Endothelial cell of umbilical vein (primary cell): Measurements from ENCODE around the gene DNAL1. TPM values are rescaled to one million over a fixed set of nuclear protein-coding genes. Genes with fewer than 3 reads are reported as not detected.

Source experiments
- BruUV-seq: library from RNA; stranded (reverse); fragments of 400-500 nt; replicated peaks from 2 replicates; lab custom pipeline; 2021; lab: Mats Ljungman, UMichigan
- CTCF ChIA-PET: fragments of 300-600, 350-600 bp; sonication (Branson Sonifier 250); formaldehyde crosslinking; loops from one replicate; lab custom pipeline; 2021; ENCODE audit warnings: antibody characterized with exemption, inconsistent platforms; lab: Charles Lee
- POLR2A ChIA-PET: fragments of 300-600, 350-600 bp; sonication (Branson Sonifier 250); formaldehyde crosslinking; loops from one replicate; lab custom pipeline; 2021; ENCODE audit warnings: antibody characterized with exemption, inconsistent platforms; lab: Charles Lee
- DNase-seq: peaks from one replicate; pipeline ENCODE4 v3.0.0-alpha.2; 2011; ENCODE audit warnings: low read depth, low spot score
- FAIRE-seq: peaks from 2 replicates; lab custom pipeline; 2011; peaks lifted over from hg19 to GRCh38; lab: Jason Lieb, UNC
- H2AFZ ChIP-seq: 2 replicates; pipeline ENCODE4 v1.6.0; 2012; ENCODE audit warnings: low read depth, low read length, control low read depth, inconsistent platforms
- H3K27ac ChIP-seq: 2 replicates; pipeline ENCODE4 v1.5.1; 2011; ENCODE audit warnings: low read depth, mild to moderate bottlenecking, control low read depth, low read length, moderate library complexity; ENCODE audit not compliant: insufficient read depth
- H3K27me3 ChIP-seq, 2 experiments: 2 replicates each; pipeline versions ENCODE4 v1.6.0 to v1.6.1; 2011; ENCODE audit warnings: low read length in 2 of 2, mixed read lengths in 1 of 2; ENCODE audit not compliant: control insufficient read depth in 2 of 2, insufficient read depth in 2 of 2
- H3K36me3 ChIP-seq, 2 experiments: 2 replicates in 1 of 2; 3 replicates in 1 of 2; pipeline ENCODE4 v1.5.1; 2011; ENCODE audit warnings: low read length in 2 of 2, mild to moderate bottlenecking in 1 of 2, moderate library complexity in 1 of 2; ENCODE audit not compliant: control insufficient read depth in 2 of 2, insufficient read depth in 2 of 2; ENCODE audit errors: extremely low read depth in 1 of 2
- H3K4me1 ChIP-seq: 3 replicates; pipeline ENCODE4 v1.5.1; 2011; ENCODE audit warnings: mild to moderate bottlenecking, low read length; ENCODE audit not compliant: control insufficient read depth, insufficient read depth; ENCODE audit errors: extremely low read depth
- H3K4me2 ChIP-seq: 2 replicates; pipeline ENCODE4 v1.6.1; 2011; ENCODE audit warnings: low read length, control low read depth, mixed read lengths; ENCODE audit not compliant: insufficient read depth
- H3K4me3 ChIP-seq, 3 experiments: fragments of 200-600 bp in 1 of 3; sonication (generic), shearing (Covaris generic) in 1 of 3; replicated peaks in 1 of 3; 2 replicates each; pipeline ENCODE4 v1.5.1; 2011 to 2016; ENCODE audit warnings: control low read depth in 3 of 3, low read length in 3 of 3, mild to moderate bottlenecking in 2 of 3, inconsistent platforms in 1 of 3, low read depth in 1 of 3, moderate library complexity in 1 of 3; ENCODE audit not compliant: insufficient read depth in 1 of 3
- H3K79me2 ChIP-seq: 2 replicates; pipeline ENCODE4 v1.6.0; 2012; ENCODE audit warnings: low read length, inconsistent platforms; ENCODE audit not compliant: control insufficient read depth, insufficient read depth
- H3K9ac ChIP-seq: replicated peaks from 2 replicates; pipeline ENCODE3; 2011; ENCODE audit warnings: low read length, control low read depth; ENCODE audit not compliant: insufficient read depth; ENCODE audit errors: extremely low read depth
- H3K9me1 ChIP-seq: replicated peaks from 3 replicates; pipeline ENCODE4 v1.6.0; 2011; ENCODE audit warnings: mild to moderate bottlenecking, low read length; ENCODE audit not compliant: control insufficient read depth, insufficient read depth; ENCODE audit errors: extremely low read depth
- H3K9me3 ChIP-seq: replicated peaks from 2 replicates; pipeline ENCODE4 v1.5.1; 2012; ENCODE audit warnings: low read length, inconsistent platforms; ENCODE audit not compliant: control insufficient read depth, insufficient read depth
- H4K20me1 ChIP-seq: replicated peaks from 2 replicates; pipeline ENCODE3; 2011; ENCODE audit warnings: mild to moderate bottlenecking, low read length; ENCODE audit not compliant: control insufficient read depth, insufficient read depth; ENCODE audit errors: extremely low read depth
- EZH2 ChIP-seq: IDR thresholded peaks from 2 replicates; pipeline ENCODE4 v1.6.1; 2012; ENCODE audit warnings: borderline replicate concordance, low read depth, mild to moderate bottlenecking, moderate library complexity, low read length, inconsistent platforms; ENCODE audit not compliant: severe bottlenecking
- FOS ChIP-seq: IDR thresholded peaks from 2 replicates; pipeline ENCODE4 v1.6.1; 2011; ENCODE audit warnings: mild to moderate bottlenecking, low read length, moderate library complexity, borderline replicate concordance; ENCODE audit not compliant: insufficient read depth
- GATA2 ChIP-seq: IDR thresholded peaks from 2 replicates; pipeline ENCODE4 v1.7.0; 2011; ENCODE audit warnings: low read depth, mild to moderate bottlenecking, moderate library complexity, mixed read lengths, low read length; ENCODE audit not compliant: insufficient read length, insufficient read depth
- JUN ChIP-seq: IDR thresholded peaks from 2 replicates; pipeline ENCODE4 v1.6.1; 2011; ENCODE audit warnings: borderline replicate concordance, low read depth; ENCODE audit not compliant: insufficient read length, insufficient read depth
- MYC ChIP-seq: IDR thresholded peaks from one replicate; pipeline ENCODE4 v1.6.1; 2011; ENCODE audit warnings: mild to moderate bottlenecking, low read depth, low read length
- POLR2A ChIP-seq: IDR thresholded peaks from 2 replicates; pipeline ENCODE4 v1.6.1; 2012; ENCODE audit warnings: low read depth, mild to moderate bottlenecking, control low read depth, low read length
- POLR2AphosphoS5 ChIP-seq: IDR thresholded peaks from 2 replicates; pipeline ENCODE4 v1.6.1; 2012; ENCODE audit warnings: low read depth, mild to moderate bottlenecking, control low read depth, low read length, moderate library complexity; ENCODE audit not compliant: insufficient read depth
- dilution Hi-C: fragments of 300-500 bp; cut with MboI; formaldehyde crosslinking; loops from one replicate; pipeline ENCODE4 v1.15.0; 2019; ENCODE audit warnings: low sequenced_read_pairs; ENCODE audit not compliant: extremely low pct_ligation_motif_present
- intact Hi-C: fragments of 100-400 bp; cut with micrococcal nuclease; formaldehyde crosslinking; loops from one replicate; pipeline ENCODE4 v1.10.0; 2022
- polyA plus RNA-seq, 4 experiments: library from polyadenylated mRNA; depleted of rRNA in 3 of 4; stranded (reverse) in 3 of 4; unstranded in 1 of 4; fragments of >200 nt; gene quantifications; 2 replicates each; pipeline versions ENCODE4 v1.2.1 to v1.2.3, GENCODE V29; 2011 to 2012; ENCODE audit warnings: missing spikeins in 1 of 4
- total RNA-seq: library from RNA; stranded (reverse); gene quantifications from 2 replicates; pipeline ENCODE4 v1.2.3, GENCODE V29; 2021
- TF ChIP-seq, protein P1 (sequence below): IDR thresholded peaks from 2 replicates; pipeline ENCODE4 v1.6.1; 2011; ENCODE audit not compliant: insufficient read depth, insufficient read length
- TF ChIP-seq, protein P2 (sequence below), 2 donors: IDR thresholded peaks; 1 replicate in 1 of 2; 2 replicates in 1 of 2; pipeline ENCODE4 v1.5.1; 2011; ENCODE audit warnings: low read length in 2 of 2, mild to moderate bottlenecking in 2 of 2, moderate library complexity in 2 of 2, control low read depth in 1 of 2, inconsistent platforms in 1 of 2, low read depth in 1 of 2; ENCODE audit not compliant: insufficient read depth in 1 of 2; ENCODE audit errors: extremely low read depth in 1 of 2

DNAL1 gene
- total and polyA plus RNA-seq, 2 donors (not counting 3 experiments of a cell fraction or from before 2014, with no cell fraction given), result 2.4 to 15.3 TPM

DNA sequence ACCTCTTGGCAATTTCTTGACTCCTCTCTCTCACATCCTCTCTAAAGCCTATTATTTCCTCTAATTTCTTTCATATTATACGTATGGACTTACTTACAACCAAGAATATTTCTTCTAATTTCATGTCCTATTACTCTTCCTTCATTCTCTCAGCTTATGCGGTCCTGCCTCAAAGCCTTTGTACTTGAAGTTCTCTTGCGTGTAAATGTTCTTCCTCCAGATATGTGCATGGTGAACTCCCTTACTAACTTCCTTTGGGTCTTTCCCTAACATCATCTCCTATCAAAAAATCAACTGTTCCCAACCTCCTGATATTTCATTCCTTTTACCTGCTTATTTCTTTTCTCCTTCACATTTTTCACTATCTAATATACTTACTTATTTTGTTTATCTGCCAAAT, 23.1 kb downstream of the DNAL1 start:
- Histone ChIP-seq H3K9me1 (no peaks in the 10 kb centered on the region), H3K9me3 (no peaks in the 10 kb centered on the region), H4K20me1 (no peaks in the 10 kb centered on the region), H3K36me3 (no peaks in the 10 kb centered on the region), H3K4me3 (no peak overlapping the region), H3K9ac (no peak overlapping the region), H3K79me2 (no peaks in the 10 kb centered on the region), H2AFZ (no peak overlapping the region), H3K4me1 (peaks cover under 1% of the 10 kb centered on the region), H3K27ac (no peak overlapping the region), H3K27me3 (no peaks in the 10 kb centered on the region), H3K4me2 (no peak overlapping the region)
- no peak for TF ChIP-seq GATA2
- no peak for TF ChIP-seq EZH2
- no peak for TF ChIP-seq JUN
- no peak for TF ChIP-seq FOS
- TF ChIP-seq POLR2A, result no peak
- TF ChIP-seq POLR2AphosphoS5, result no peak
- TF ChIP-seq MYC, result no peak
- TF ChIP-seq, protein P1, sequence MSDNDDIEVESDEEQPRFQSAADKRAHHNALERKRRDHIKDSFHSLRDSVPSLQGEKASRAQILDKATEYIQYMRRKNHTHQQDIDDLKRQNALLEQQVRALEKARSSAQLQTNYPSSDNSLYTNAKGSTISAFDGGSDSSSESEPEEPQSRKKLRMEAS, result no peak
- TF ChIP-seq, protein P2, sequence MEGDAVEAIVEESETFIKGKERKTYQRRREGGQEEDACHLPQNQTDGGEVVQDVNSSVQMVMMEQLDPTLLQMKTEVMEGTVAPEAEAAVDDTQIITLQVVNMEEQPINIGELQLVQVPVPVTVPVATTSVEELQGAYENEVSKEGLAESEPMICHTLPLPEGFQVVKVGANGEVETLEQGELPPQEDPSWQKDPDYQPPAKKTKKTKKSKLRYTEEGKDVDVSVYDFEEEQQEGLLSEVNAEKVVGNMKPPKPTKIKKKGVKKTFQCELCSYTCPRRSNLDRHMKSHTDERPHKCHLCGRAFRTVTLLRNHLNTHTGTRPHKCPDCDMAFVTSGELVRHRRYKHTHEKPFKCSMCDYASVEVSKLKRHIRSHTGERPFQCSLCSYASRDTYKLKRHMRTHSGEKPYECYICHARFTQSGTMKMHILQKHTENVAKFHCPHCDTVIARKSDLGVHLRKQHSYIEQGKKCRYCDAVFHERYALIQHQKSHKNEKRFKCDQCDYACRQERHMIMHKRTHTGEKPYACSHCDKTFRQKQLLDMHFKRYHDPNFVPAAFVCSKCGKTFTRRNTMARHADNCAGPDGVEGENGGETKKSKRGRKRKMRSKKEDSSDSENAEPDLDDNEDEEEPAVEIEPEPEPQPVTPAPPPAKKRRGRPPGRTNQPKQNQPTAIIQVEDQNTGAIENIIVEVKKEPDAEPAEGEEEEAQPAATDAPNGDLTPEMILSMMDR (IDR thresholded peaks at IDR 0.05; ENCODE audit: extremely low read depth in 1 of 2, insufficient read depth in 1 of 2, low read depth in 1 of 2, low read length in 2 of 2), result no peak
- FAIRE-seq (no peak), DNase-seq (no peak)
- CTCF ChIA-PET, result interaction anchor here (0.8 to 1.2 kb wide), 2 partner anchors 11 to 20 kb away, joined by 4 read pairs; no protein-coding TSS in a partner anchor
- no TSS peak for BruUV-seq
- intact Hi-C loops (no loop called here), dilution Hi-C loops (no loop called here)
- POLR2A ChIA-PET, result no interaction called here
